SHP77 treated with DMSO at 0.1 percent for 48 hours (cell line): Measurements from ENCODE around the gene ZBED4.
"Not testable (repeated sequence)": the region's sequence is repeated elsewhere in the genome, so short reads cannot be mapped to it uniquely, and the experiment has no call there.

Experiments used
- DNase-seq: peaks from one replicate; lab custom pipeline; 2025; lab: John Stamatoyannopoulos, UW

The ZBED4 gene

GRCh38 chr22:49827271-49827852 lies 26.3 kb upstream of the ZBED4 start:
- no peak for DNase-seq

- no peak for DNase-seq
Measured at GRCh38 chr22:49827853-49828598, 25.6 kb upstream of the ZBED4 start, which contains the start of gene BRD1. BRD1 (minus strand) TSS chr22:49827873; CDS start chr22:49824317, 3,556 bp downstream.

DNA sequence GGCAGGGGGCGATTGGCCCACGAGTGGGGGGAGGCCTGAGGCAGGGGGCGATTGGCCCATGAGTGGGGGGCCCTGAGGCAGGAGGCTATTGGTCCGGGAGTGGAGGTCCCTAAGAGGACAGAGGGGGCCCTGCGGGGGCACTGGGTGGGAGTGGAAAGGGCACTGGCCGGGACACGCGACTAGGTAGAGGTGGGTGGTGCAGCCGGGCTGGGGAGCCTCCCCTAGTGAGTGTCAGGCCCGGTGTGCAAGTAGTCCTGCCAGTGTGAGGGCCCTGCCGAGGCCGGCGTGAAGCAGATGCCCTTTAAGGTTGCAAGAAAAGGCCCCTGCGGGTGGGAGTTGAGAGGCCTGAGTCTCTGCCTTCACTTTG lies 25.1 kb upstream of the ZBED4 start:
- no peak for DNase-seq

- DNase-seq = no peak
Measured at GRCh38 chr22:49829044-49829853, 24.4 kb upstream of the ZBED4 start.

- DNase-seq = no peak
Measured at GRCh38 chr22:49833340-49834007, 20.2 kb upstream of the ZBED4 start.

- no peak for DNase-seq
Measured at GRCh38 chr22:49838771-49839717, 14.6 kb upstream of the ZBED4 start.

- DNase-seq = no peak
Measured at GRCh38 chr22:49845241-49845640, 8.4 kb upstream of the ZBED4 start.

DNA sequence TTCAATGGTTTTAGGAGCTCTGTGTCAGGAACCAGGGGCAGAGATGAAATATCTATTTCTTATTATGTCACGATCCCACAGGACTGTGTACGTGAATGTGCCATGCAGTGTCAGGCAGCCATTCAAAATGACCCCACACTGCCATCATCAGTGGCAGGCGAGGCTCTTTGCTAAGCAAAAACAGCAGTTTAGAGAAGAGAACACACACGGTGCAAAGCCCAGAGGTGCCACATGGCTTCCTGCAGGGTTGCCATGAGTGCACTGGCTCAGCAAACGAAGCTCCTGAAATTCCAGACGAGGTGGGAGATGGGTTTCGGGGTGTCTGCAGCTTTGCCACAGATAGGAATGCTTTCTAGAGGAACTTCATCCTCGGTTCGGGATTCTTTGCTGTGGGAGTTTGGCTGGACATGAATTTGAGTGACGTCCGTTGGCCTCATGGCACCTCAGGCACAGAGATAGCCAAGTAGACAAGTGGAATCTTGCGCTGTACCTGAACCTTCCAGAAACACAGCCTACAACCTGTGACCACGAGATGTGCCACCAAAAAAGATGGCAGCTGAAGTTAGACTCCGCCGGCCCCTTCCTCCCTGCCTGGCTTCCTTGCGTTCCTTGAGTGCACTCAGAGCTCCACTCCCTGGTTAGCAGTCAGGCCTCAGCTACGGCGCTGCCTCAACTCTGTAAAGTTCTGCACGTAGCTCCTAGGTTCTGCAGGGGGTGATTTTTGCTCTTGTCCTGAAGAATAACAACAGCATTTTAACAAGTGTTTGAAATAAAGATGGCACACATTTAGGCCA lies 7.8 kb upstream of the ZBED4 start:
- no peak for DNase-seq

DNA sequence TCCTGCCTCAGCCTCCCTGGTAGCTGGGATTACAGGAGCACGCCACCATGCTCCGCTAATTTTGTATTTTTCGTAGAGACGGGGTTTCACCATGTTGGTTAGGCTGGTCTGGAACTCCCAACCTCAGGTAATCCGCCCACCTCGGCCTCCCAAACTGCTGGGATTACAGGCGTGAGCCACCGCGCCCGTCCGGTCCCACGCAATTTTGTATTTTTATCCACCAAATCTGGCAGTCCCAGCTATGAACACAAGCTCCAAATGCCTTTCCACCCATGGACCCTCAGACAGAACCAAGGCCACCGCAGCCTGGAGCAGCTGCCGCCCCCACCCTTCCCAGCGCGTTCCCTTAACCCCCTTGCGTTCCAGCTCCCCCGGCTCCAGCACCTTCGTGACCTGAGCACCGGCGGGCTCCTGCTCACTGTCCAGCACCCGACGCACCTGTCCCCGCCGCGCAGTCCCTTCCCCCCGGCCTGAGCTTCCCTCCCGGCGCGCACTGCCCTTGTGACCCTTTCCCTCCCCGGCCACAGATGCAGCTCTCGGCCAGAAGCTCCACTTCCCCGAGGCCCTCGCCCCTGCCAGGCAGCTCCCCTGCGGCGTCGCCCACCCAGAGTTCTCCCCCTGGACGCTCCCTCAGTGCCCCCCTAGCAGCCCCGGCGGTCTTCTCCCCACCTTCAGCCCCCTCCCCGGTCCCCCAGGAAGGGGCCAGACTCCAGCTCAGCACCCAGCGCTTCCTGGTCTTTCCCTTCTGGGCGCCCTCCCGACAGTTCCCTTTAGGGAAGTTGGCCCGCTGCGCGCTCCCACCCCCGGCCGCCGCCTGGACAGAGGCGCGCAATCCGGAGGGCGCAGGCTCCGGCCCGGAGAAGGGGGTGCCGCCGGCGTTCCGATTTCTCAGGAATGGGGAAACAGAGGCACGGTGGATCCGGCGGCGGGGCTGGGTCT lies 5.6 kb upstream of the ZBED4 start:
- DNase-seq = no peak

- DNase-seq = no peak
Measured at GRCh38 chr22:49848690-49849160, 4.9 kb upstream of the ZBED4 start.

DNA sequence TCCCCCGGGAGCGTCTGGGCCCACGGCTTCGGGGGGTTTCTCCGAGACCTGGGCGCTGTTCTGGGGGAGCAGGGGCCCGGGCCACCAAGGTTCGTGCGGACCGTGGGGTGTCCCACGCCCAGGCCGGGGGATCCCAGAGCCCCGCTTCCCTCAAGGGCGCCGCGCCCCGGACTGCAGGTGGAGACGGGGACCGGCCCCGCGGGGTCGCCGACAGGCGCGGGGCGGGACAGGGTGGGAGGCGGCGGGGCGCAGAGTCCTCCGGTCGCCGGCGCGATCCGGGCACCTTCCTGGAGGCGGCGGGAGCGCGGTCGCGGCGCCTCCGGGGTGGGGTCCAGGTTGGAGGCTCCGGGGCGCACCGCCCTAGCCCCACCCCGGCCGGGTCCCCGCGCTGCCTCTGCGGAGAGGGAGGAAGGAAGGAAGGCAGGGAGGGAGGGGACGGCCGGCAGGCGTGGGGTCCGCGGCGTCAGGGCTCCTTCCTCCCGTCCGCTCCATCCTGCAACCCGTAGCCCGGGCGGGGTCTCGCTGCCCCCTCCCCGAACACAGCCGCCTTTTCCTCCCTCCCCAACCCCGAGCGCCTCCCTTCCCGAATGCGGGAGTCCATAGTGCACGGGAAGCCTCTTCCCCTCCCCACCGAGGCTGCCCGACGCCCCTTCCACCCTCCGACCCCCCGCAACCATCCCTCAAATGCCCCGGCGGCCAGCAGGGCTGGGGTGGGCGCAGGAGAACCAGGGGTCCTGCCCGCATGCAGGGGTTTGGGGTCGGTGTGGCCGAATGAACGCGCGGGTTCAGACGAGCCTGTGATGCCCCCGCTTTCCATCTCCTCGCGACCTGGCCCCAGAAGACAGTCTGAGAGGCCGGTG lies 4.3 kb upstream of the ZBED4 start:
- DNase-seq = no peak

DNA sequence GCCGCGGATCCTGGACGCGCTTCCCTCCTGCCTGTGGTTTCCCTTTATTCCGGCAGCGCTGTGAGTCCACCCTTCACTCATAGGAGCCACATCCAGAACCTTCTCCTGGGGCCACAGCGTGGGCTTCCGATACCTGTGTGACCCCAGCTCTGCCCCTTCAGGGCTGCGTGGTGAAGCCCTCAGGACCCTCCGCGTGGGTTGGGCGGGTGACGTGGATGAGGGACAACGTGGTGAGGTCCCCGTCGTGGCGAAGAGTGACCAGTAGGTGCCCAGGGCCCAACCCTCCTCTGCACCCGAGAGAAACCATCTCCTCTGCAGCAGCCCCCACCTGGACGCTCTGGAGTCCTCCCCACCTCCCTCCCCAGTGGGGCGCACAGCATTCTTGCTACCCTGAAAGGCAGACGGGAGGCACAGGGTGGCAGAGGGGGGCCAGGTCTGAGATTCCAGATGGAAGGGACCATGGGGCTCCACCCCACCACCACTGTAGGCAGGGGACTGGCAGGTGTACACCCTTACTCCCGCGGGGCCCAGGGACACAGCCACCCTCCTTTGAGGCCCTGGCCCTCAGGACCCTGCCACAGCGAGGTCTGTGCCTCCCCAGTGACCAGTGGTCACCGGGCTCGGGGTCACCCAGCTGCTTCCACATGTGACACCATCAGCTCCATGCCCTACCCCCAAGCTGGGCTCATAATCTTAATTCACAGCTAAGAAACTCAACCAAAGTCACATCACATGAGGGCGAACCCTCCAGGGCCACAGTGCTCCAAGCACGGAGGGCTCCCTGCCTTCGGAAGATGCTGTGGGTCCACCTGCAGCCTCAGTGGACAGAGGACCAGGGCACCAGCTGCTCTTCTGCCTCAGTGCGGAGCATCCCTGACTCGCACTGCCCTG lies 3.4 kb upstream of the ZBED4 start:
- no peak for DNase-seq

DNA sequence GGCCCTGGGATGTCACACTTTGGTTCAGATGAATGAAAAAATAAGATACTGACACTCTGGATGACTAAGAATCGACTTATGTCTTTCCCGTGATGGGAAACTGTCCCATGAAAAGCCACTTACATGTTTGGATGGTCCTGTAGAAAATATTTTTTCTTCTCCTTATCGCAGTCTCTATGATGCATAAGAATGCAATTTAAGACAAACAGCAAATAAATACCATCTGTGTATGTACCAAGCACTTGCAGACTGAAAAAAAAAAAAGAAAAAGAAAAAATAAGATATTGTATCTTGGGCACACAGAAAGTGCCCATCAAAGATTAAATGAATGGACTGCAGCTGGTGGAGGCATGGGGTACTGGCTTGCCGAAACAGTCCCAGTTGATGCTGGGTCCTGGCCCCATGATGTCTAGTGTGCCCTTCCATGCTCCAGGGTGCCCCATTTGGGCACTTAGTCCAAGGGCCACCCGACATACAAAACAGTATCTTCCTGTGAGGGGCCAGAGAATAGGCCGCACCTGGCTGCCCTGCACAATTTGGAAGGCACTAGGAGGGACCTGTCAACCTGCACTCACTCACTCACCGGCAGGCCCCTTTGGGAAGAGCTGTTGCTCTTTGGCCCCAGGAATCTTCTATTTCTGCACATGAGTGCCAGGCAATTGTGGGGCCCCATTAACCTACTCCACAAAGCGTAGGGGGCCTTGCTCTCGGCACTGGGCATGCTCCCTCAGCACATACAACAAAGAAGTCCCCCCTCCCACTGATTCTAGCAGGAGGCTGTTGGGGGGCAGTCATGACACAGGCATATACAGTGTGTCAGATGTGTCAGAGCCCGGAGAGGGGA lies 2.5 kb upstream of the ZBED4 start:
- DNase-seq = no peak

GRCh38 chr22:49852568-49852897 lies 1.1 kb upstream of the ZBED4 start:
- not testable (repeated sequence) for DNase-seq

DNA sequence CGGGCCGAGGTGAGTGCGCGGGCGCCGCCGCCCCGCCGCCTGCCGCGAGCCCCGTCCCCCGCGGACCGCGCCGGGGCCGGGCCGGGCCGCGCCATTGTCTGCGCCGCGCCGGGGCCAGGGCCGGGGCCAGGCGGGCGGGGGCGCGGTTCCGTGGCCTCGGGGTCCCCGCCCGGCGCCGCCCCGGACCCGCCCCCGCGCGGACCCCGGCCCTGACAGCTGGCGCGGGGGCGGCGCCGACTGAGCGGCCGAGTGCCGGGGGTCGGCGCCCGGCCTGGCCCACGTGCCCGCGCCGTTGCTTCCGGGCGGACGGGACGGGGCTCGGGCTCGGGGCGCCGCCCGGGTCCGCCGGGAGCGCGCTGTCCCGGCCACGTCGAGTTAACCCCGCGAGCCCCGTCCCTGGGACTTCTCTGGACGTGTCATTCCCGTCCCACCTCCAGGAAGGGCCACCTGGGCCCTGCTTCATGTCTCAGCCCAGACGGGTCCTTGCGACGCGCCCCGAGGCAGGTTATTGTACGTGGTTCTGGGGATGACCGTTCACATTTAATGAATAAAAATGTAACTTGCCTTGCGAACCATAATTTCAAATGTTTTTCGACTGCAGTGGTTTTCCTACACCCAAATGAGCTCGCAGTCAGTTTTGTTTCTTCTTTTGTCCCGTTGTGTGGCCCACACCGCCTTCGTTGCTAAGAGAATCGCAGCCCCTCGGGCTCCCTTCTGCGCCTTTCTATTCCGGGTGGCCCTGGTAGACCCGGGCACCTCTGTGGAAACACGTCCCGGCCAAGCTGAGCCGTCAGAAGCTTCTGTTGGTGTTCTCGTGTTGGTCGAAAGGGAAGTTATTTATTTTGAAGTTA lies 562 bp downstream of the ZBED4 start:
- no peak for DNase-seq
